WI38 (cell line): ENCODE data around the gene B4GALNT2.

Source experiments
- H3K4me3 ChIP-seq: 2 replicates; pipeline ENCODE4 v1.5.1; 2011; ENCODE audit warnings: low read depth, mild to moderate bottlenecking, control low read depth, low read length
- TF ChIP-seq, protein P1 (sequence below): IDR thresholded peaks from 2 replicates; pipeline ENCODE4 v1.5.1; 2012; ENCODE audit warnings: low read depth, mild to moderate bottlenecking, control low read depth, low read length

Gene B4GALNT2

DNA sequence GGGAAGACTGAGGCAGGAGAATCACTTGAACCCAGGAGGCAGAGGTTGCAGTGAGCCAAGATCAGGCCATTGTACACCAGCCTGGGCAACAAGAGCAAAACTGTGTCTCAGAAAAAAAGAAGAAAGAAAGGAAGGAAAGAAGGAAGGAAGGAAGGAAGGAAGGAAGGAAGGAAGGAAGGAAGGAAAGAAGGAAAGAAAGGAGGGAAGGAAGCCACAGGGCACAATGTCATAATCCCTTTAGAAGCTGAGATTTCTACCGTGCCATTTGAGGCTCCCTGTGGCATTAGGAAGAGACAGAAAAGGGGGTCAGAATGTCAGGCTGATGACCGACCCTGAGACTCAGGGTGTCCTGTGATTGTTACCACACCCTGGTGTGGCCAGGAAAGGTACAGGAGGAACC, 71.2 kb downstream of the B4GALNT2 start:
- H3K4me3 ChIP-seq: no peak overlapping the region
- TF ChIP-seq, protein P1, sequence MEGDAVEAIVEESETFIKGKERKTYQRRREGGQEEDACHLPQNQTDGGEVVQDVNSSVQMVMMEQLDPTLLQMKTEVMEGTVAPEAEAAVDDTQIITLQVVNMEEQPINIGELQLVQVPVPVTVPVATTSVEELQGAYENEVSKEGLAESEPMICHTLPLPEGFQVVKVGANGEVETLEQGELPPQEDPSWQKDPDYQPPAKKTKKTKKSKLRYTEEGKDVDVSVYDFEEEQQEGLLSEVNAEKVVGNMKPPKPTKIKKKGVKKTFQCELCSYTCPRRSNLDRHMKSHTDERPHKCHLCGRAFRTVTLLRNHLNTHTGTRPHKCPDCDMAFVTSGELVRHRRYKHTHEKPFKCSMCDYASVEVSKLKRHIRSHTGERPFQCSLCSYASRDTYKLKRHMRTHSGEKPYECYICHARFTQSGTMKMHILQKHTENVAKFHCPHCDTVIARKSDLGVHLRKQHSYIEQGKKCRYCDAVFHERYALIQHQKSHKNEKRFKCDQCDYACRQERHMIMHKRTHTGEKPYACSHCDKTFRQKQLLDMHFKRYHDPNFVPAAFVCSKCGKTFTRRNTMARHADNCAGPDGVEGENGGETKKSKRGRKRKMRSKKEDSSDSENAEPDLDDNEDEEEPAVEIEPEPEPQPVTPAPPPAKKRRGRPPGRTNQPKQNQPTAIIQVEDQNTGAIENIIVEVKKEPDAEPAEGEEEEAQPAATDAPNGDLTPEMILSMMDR: no peak

DNA sequence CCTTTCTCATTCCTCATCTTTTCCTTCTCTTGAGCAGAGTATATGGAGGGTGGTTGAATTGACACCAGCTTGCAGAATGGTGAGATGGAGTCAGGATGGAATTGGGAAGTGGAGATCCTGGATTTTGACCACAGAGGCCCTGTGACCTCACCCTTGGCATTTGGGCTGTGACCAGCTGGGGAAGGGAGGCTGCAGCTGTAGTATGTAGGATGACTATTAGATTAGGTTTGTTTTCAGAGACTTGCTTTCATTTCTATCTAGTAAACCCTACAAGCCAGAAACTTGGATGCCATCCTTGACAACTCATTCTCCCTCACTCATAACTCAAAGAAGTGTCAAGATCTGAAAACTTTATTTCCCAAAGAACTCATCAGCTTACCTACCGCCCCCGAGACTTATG, 71.9 kb downstream of the B4GALNT2 start:
- TF ChIP-seq, protein P1: no peak
- H3K4me3 ChIP-seq: no peak overlapping the region

DNA sequence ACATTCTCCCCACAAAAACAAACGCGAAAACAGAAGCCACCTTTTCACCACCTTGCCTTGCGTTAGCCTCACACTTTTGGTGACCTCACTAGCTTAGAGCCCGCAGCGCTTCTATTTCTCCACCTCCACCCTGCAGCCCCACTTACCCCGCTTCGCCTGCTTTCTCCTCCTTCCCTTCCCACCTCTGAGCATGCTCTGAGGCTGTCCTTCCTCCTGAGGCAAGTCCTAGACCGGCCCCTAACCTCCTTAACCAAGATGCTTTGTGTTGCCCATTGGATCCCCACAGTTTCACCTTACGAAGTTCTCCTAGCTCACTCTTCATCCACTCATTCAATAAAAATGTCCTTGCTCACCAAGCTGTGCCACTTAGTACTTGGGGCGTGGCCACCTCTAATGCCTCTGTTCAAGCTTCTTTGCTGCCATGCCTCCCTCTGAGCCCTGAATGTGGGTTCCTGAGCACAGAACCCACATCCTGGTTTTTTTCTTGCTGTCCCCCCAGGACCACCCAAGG, 76.5 kb downstream of the B4GALNT2 start:
- TF ChIP-seq, protein P1: no peak

DNA sequence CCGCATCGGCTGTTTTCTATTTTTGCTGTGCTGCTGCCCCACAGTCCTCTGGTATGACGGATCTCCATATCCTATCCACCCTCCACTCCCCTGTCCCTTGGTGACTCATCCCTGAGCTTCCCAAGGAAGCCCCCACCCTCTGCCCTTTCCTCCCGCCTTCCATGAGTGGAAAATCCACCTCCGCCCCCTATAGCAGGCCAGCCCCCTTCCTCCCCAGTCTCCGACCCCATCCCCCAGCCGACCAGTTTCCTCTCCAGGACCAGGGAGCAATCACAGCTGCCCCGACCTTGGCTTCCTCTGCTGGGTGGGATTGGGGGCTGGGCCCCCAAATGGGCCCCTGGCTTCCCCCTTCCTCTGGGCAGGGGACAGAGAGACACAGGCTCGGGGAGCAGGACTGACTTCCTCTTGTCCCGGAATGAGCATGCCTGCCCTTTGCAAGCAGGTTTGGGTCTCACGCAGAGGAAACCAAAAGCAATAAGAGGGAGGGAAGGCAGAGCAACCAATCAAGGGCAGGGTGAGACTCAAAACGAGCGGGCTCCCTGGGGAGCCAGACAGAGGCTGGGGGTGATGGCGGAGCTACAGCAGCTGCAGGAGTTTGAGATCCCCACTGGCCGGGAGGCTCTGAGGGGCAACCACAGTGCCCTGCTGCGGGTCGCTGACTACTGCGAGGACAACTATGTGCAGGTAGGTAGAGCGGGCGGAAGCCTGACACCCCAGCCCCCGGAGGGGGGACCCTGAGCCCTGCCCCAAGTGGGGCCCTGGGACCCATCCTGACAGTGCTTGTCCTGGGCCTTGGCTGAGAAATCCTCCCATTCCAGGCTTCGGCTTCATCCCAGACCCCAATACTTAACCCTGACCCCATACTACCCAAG, 77.8 kb downstream of the B4GALNT2 start, which contains the start of the genes ABI3 and GNGT2:
TSS of gene ABI3 (plus strand) at position 550 of the 872 bp plus-strand sequence. CDS start at position 568, 18 bp downstream.
TSS of gene GNGT2 (minus strand) at position 417 of the 872 bp plus-strand sequence. CDS start 3,152 bp downstream, outside the sequence.
- peak within 1 kb of the TSS; percentile 45 for H3K4me3 ChIP-seq
- TF ChIP-seq, protein P1: no peak

More for the DNA sequence above, 76.5 kb downstream of the B4GALNT2 start:
- no peak overlapping the region for H3K4me3 ChIP-seq

DNA sequence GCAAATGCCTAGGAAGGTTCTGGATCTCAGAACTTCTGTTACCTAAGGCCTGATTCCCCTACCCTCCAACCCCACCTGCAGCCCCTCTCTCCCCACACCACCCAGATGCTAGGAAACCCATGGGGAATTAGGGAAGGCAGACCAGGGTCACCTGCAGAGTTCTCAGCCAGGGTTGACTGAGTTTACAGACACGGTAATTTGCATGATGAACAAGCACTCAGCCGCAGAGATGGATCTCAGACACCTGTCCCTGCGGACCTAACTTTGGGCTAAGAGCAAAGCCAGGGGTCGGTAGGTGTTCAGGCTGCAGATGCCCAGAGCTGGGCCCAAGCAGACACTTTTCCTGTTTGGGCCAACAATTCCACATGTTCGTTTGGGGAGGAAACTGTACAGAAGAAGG, 80.8 kb downstream of the B4GALNT2 start:
- H3K4me3 ChIP-seq: no peak overlapping the region
- TF ChIP-seq, protein P1: no peak

DNA sequence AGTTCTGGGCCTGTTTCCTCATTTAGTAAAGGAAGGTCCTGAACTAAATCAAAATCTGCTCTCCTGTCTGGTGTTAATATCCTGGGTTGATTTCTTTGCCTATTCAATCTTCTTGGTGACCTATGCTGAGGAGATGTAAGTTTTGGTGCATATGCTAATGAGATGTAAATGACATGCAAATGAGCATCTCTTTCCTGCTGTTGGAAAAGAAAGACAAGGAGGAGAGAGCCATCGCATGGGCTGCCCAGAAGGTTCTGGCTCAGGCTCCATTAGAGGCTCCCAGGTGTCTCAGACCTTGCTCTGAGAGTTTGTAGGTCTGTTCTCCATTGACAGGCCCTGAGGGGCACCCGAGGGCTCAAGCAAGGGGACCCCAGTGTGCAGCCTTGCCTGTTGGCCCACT, 81.3 kb downstream of the B4GALNT2 start:
- H3K4me3 ChIP-seq: no peak overlapping the region
- TF ChIP-seq, protein P1: no peak
